NCI-H1092 treated with DMSO at 0.1 percent for 48 hours (cell line): ENCODE data around the gene SEC61A1.

Source experiments
- DNase-seq: peaks from one replicate; lab custom pipeline; 2025; lab: John Stamatoyannopoulos, UW

SEC61A1 gene

GRCh38 chr3:128060473-128061381 is 8.5 kb downstream of the SEC61A1 start:
- no peak for DNase-seq

DNA sequence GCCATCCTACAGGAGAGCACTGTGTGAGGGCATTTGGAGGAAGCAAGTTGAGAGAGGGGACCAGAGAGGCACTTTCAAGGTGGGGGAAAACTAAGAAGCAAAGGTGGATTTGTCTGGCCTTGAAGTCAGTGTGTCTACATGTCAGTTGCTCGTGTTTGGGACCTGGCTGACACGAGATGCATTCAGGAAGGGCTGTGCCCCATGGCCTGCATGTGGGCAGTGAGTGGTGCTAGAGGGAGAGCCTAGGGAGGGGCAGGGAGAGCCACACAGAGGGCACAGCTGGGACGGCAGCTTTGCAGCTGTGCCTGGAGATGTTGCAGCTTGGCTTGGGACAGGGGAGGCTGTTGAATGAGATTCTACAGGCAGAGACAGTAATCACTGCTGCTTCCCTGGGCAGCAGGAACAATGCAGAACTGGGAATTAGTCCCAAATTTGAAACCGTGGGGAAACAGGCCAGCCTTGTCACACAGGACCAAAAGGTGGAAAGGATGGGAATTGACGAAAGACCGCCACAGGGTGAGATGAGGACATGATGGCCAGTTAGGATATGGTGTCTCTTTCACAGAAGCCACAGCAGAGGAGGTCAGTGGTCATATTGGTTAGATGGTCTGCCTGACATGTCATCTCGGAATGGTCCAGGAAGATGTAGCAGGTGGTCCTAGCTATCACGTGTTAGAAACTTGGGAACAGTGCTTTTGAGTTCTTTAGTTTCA is 10.0 kb downstream of the SEC61A1 start:
- DNase-seq = no peak

- DNase-seq = no peak
These were observed 11.6 kb downstream of the SEC61A1 start for GRCh38 chr3:128063865-128064264.

GRCh38 chr3:128064962-128065361 is 12.7 kb downstream of the SEC61A1 start:
- DNase-seq = no peak

DNA sequence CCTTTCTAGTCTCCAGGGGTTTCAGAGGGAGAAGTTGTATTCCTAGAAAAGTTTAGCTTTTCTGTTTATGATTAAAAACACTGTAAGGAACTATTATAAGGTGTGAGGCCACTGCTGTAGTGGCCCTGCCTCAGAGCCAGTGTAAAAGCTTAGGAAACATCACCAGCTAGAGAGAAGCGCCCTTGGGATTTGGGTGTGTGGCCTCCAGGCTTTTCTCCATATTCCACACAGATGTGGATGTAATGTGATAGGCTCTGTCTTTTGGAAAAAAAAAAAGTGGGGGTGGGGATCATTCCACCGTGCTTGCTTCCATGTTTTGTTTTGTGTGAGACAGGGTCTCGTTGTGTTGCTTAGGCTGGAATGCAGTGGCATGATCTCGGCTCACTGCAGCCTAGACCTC is 13.9 kb downstream of the SEC61A1 start:
- no peak for DNase-seq

- no peak for DNase-seq
These were observed 14.4 kb downstream of the SEC61A1 start for GRCh38 chr3:128066676-128067075.

- no peak for DNase-seq
These were observed 15.3 kb downstream of the SEC61A1 start for GRCh38 chr3:128067489-128067888.

GRCh38 chr3:128068156-128068620 is 16.0 kb downstream of the SEC61A1 start:
- peak; percentile 24 for DNase-seq

- DNase-seq = no peak
These were observed 17.0 kb downstream of the SEC61A1 start for GRCh38 chr3:128069271-128069670.

DNA sequence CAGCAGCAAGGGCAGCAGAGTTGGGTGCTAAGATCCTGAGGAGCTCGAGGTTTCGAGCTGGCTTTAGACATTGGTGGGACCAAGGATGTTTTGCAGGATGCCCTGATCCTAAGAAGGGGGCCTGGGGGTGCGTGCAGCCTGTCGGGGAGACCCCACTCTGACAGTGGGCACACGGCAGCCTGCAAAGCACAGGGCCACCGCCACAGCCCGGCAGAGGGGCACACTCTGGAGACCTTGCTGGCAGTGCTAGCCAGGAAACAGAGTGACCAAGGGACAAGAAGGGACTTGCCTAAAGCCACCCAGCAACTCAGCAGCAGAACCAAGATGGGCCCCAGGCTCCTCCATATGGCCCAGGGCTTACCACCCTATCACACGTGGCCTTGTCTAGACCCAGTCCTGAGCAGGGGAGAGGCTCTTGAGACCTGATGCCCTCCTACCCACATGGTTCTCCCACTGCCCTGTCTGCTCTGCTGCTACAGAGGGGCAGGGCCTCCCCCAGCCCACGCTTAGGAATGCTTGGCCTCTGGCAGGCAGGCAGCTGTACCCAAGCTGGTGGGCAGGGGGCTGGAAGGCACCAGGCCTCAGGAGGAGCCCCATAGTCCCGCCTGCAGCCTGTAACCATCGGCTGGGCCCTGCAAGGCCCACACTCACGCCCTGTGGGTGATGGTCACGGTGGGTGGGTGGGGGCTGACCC is 18.8 kb downstream of the SEC61A1 start:
- DNase-seq = no peak

GRCh38 chr3:128071771-128072453 is 19.7 kb downstream of the SEC61A1 start:
- DNase-seq = no peak

DNA sequence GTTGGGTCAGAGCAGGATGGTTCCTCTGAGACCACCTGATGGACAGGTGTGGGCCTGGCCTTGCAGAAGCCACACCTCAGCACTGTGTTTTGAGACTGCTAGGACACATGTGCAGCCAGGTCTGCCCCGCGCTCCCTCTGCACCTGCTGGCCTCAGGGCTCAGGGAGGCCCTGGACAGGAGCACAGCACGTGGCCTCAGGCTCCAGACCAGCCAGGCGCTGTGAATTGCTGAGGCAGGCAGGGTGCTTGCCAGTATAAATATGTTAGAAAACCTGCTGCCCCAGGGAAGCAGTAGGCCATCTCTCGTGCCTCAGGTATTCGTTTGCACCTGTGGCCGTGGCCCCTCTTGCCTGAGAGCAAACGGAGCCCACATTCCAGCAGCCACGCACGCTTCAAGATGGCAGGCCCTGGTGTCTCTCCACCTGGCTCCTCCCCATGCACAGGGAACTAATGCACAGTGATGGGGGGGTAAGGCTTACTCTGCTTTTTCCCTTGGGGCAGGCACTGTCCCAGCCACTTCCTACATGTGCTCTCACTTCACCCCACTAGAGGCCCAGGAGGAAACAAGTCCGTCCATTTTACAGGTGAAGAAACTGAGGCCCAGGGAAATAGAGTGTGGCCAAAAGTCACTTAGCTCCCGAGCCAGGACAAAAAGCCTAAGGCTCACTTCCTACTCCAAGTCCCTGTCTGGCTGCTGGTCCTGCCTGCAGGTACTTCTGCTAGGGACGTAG is 20.4 kb downstream of the SEC61A1 start:
- DNase-seq = no peak

DNA sequence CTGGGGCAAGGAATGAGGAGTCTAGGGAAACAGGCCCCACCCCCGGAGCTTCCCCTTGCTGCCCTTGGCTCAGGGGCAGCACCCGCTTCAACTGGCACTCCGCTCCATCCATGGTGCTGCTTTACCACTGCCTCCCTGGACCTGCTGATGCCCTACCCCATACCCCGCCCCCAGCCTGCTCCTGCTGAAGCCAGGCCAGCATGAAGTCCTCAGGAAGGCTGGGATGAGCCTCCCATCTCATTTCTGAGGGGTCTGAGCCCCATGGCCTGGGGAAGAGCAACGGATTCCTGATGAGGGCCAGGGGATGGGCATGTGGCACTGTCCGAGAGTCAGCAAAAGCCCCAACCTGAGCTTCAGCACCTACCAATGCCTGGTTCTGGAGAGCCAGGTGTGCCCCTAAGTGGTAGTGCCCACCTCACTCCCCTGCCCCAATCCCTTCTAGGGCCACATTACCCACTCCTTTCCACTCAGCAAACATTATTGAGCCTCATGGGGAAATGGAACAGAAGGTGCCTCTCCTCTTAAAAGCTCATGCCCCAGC is 21.0 kb downstream of the SEC61A1 start:
- DNase-seq = no peak

GRCh38 chr3:128073807-128074206 is 21.6 kb downstream of the SEC61A1 start:
- DNase-seq = no peak

- DNase-seq = no peak
These were observed 22.7 kb downstream of the SEC61A1 start for GRCh38 chr3:128074851-128075521.

DNA sequence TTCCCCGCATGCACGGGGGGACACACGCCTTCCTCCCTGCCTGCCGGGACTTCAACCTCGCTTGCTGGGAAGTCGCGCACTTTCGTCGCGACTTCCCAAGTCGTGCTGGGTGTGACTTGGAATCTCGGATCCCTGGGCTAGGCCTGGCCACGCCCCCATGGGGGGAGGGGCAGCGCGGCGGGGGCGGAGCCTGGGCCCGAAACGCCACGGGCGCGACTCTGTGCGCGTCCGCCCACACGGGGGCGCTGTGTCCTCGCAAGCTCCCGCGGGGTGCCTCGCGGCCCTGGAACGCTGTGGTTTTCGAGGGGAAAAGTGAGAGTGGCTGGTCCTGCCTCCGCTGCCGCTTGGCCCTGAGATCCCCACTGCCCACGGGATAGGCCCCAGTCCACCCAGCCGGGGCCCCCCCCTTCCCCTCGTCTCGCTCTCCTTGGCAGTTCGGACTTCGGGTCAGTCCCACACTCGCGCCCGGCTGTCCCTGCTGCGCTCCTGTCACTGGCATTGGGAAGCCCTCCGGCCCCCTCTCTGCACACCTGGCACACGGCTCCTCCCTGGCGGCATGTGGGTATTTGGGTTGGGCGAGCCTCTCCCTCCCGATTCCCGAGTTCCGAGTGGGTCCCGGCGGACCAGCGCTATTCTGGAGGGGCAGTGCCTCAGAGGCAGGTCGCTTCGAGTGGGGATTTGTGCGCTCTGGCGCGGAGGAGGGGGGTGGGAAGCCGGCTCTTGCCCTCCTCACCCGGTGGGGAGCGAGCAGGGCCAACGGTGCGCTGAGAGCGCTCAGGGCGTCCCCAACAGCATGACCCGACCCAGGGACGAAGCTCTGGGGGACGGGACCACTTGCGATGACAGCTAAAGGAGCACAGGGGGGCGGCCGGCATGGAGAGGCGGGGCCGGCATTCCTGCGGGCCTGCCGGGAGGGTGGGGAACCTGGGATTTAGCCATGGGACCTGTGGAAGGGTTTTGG is 23.6 kb downstream of the SEC61A1 start:
- peak; percentile 70 for DNase-seq

DNA sequence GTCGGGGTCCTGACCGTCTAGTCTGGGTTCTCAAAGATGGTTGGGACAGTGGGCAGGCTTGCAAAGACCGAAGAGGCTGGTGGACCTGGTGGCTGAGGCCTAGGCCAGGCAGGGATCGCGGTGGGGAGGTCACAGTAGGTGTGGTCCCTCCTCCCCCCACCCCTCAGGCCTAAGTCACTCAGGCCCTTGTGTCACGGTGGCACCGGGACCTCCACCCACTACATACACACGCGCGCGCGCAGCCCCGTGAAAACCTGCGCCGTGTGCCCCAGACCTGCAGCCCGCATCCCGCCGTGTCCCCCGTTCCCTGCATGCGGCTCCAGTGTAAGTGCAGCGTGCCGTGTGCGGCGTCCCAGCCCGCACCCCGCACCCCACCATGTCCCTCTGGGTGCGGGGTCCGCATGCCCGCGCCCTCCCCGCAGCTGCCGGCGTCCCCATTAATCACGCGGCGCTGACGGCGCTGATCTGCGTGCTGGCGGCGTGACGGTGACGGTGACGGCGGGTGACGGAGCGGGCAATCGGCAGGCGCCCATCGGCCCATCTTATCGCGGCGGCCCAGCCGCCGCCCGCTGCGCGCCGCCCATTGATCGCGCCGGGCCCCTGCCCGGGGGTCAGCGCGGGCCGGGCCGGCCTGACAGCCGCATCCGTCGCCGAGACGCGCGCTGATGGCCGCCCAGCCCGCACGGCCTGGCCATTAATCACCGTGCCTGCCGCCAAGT is 24.4 kb downstream of the SEC61A1 start:
- DNase-seq = peak; percentile 5

GRCh38 chr3:128077202-128077624 is 25.0 kb downstream of the SEC61A1 start:
- DNase-seq = no peak
